HCT116 (cell line): Measurements from ENCODE around the gene RTN4. TPM values are rescaled to one million over a fixed set of nuclear protein-coding genes. Genes with fewer than 3 reads are reported as not detected.

Experiments
- ATAC-seq: fragments of 200-7000 bp; cut with Tn5 transposase; 2 replicates; pipeline ENCODE4 v1.9.1; 2020; ENCODE audit warnings: mild to moderate bottlenecking, moderate library complexity
- BruUV-seq: library from RNA; stranded (reverse); fragments of 400-500 nt; replicated peaks from 2 replicates; lab custom pipeline; 2021; lab: Mats Ljungman, UMichigan
- CTCF ChIA-PET: fragments of 300-600 bp; sonication (Branson Sonifier 250); formaldehyde crosslinking; loops from one replicate; lab custom pipeline; 2021; ENCODE audit warnings: antibody characterized with exemption; lab: Charles Lee
- POLR2A ChIA-PET: fragments of 300-600, 350-600 bp; sonication (Branson Sonifier 250); formaldehyde crosslinking; loops from one replicate; lab custom pipeline; 2021; ENCODE audit warnings: antibody characterized with exemption; lab: Charles Lee
- RAD21 ChIA-PET, 2 experiments: fragments of 300-600 bp; sonication (Branson Sonifier 250); formaldehyde crosslinking; loops; one replicate each; lab custom pipeline; 2023; ENCODE audit warnings: low total read pairs in 2 of 2; ENCODE audit not compliant: uncharacterized antibody in 2 of 2, unreplicated experiment in 2 of 2, low non-redundant PET in 1 of 2; lab: Charles Lee
- DNase-seq: peaks from one replicate; pipeline ENCODE4 v3.0.0-alpha.2; 2010; ENCODE audit warnings: low read depth, low spot score
- H2AFZ ChIP-seq: fragments of 200-600 bp; shearing (Covaris generic), sonication (generic); 2 replicates; pipeline ENCODE4 v1.6.1; 2017; ENCODE audit warnings: low read depth, mixed run types, mixed read lengths, antibody characterized with exemption, low read length; ENCODE audit not compliant: poor library complexity, severe bottlenecking
- H3K27ac ChIP-seq: 2 replicates; pipeline ENCODE4 v1.5.1; 2012; ENCODE audit warnings: low read depth, low read length
- H3K27me3 ChIP-seq: fragments of 200-600 bp; sonication (generic); 2 replicates; pipeline ENCODE4 v1.6.1; 2016; ENCODE audit warnings: mixed run types, low read length, mixed read lengths; ENCODE audit not compliant: insufficient read depth
- H3K36me3 ChIP-seq, 2 experiments: fragments of 200-500 bp in 1 of 2; fragments of 200-600 bp in 1 of 2; sonication (Bioruptor generic) in 1 of 2; sonication (generic) in 1 of 2; 2 replicates each; pipeline versions ENCODE4 v1.5.1 to v1.6.1; 2014 to 2016; ENCODE audit warnings: low read length in 2 of 2, inconsistent platforms in 1 of 2, mixed read lengths in 1 of 2, mixed run types in 1 of 2; ENCODE audit not compliant: insufficient read depth in 2 of 2, control insufficient read depth in 1 of 2
- H3K4me1 ChIP-seq, 2 experiments: fragments of 200-600 bp in 1 of 2; sonication (generic) in 1 of 2; 2 replicates each; pipeline versions ENCODE4 v1.5.1 to v1.6.1; 2012 to 2017; ENCODE audit warnings: low read length in 2 of 2, inconsistent platforms in 1 of 2, mild to moderate bottlenecking in 1 of 2, mixed read lengths in 1 of 2, mixed run types in 1 of 2, moderate library complexity in 1 of 2; ENCODE audit not compliant: insufficient read depth in 2 of 2, control insufficient read depth in 1 of 2
- H3K4me2 ChIP-seq: fragments of 200-600 bp; sonication (generic); 2 replicates; pipeline ENCODE4 v1.6.1; 2017; ENCODE audit warnings: mixed run types, low read length, mixed read lengths
- H3K4me3 ChIP-seq, 2 experiments: fragments of 200-600 bp in 1 of 2; sonication (generic) in 1 of 2; replicated peaks in 1 of 2; 2 replicates each; pipeline ENCODE4 v1.5.1; 2011 to 2016; ENCODE audit warnings: low read length in 2 of 2, control low read depth in 1 of 2, low read depth in 1 of 2, mild to moderate bottlenecking in 1 of 2, mixed read lengths in 1 of 2, mixed run types in 1 of 2
- H3K79me2 ChIP-seq: fragments of 200-600 bp; sonication (generic); 2 replicates; pipeline ENCODE4 v1.6.1; 2017; ENCODE audit warnings: mild to moderate bottlenecking, mixed run types, low read length, moderate library complexity, mixed read lengths; ENCODE audit not compliant: insufficient read depth
- H3K9ac ChIP-seq: fragments of 200-600 bp; sonication (generic); 2 replicates; pipeline ENCODE4 v1.6.1; 2016; ENCODE audit warnings: low read length, mixed read lengths
- H3K9me2 ChIP-seq: fragments of 200-600 bp; sonication (generic), shearing (Covaris generic); 2 replicates; pipeline ENCODE4 v1.6.1; 2017; ENCODE audit warnings: mixed run types, mild to moderate bottlenecking, moderate library complexity; ENCODE audit not compliant: insufficient read depth
- H3K9me3 ChIP-seq, 2 experiments: fragments of 200-500 bp in 1 of 2; fragments of 200-600 bp in 1 of 2; sonication (Bioruptor generic) in 1 of 2; sonication (generic) in 1 of 2; 2 replicates each; pipeline ENCODE4 v1.6.1; 2014 to 2017; ENCODE audit warnings: low read length in 2 of 2, mixed read lengths in 2 of 2, inconsistent platforms in 1 of 2, low read depth in 1 of 2, mild to moderate bottlenecking in 1 of 2, mixed run types in 1 of 2, moderate library complexity in 1 of 2; ENCODE audit not compliant: control insufficient read depth in 1 of 2, insufficient read depth in 1 of 2
- H4K20me1 ChIP-seq: fragments of 200-600 bp; sonication (generic), shearing (Covaris generic); 2 replicates; pipeline ENCODE4 v1.6.1; 2017; ENCODE audit warnings: mixed run types, mild to moderate bottlenecking, moderate library complexity; ENCODE audit not compliant: insufficient read depth
- CTCF ChIP-seq, 3 experiments: fragments of 200-600 bp in 1 of 3; sonication (generic) in 1 of 3; IDR thresholded peaks in 2 of 3; conservative IDR thresholded peaks in 1 of 3; 2 replicates each; pipeline ENCODE4 v1.5.1; 2012 to 2017; ENCODE audit warnings: low read depth in 2 of 3, low read length in 2 of 3, antibody characterized with exemption in 1 of 3, borderline replicate concordance in 1 of 3, control low read depth in 1 of 3, mild to moderate bottlenecking in 1 of 3, mixed read lengths in 1 of 3, mixed run types in 1 of 3, moderate library complexity in 1 of 3; ENCODE audit not compliant: insufficient read depth in 1 of 3
- EGR1 ChIP-seq: IDR thresholded peaks from 2 replicates; pipeline ENCODE4 v1.6.1; 2012; ENCODE audit warnings: low read depth
- ELF1 ChIP-seq: IDR thresholded peaks from 2 replicates; pipeline ENCODE4 v1.6.1; 2012; ENCODE audit warnings: low read depth, borderline replicate concordance
- EZH2 ChIP-seq: fragments of 200-600 bp; sonication (generic); IDR thresholded peaks from 2 replicates; pipeline ENCODE4 v1.6.1; 2017; ENCODE audit warnings: antibody characterized with exemption, mixed run types
- MAX ChIP-seq: IDR thresholded peaks from 2 replicates; pipeline ENCODE4 v1.6.1; 2012
- POLR2A ChIP-seq: IDR thresholded peaks from 2 replicates; pipeline ENCODE4 v1.7.0; 2011; ENCODE audit warnings: borderline replicate concordance; ENCODE audit not compliant: insufficient read depth, insufficient read length; ENCODE audit errors: extremely low read depth
- RAD21 ChIP-seq: IDR thresholded peaks from 2 replicates; pipeline ENCODE4 v1.6.1; 2012; ENCODE audit warnings: low read depth, mild to moderate bottlenecking
- REST ChIP-seq: IDR thresholded peaks from 2 replicates; pipeline ENCODE4 v1.6.1; 2012; ENCODE audit warnings: low read depth
- SIN3A ChIP-seq: IDR thresholded peaks from 2 replicates; pipeline ENCODE4 v1.6.1; 2012; ENCODE audit warnings: low read depth
- SRF ChIP-seq: IDR thresholded peaks from 2 replicates; pipeline ENCODE4 v1.6.1; 2012; ENCODE audit warnings: low read depth
- TCF7L2 ChIP-seq: IDR thresholded peaks from 2 replicates; pipeline ENCODE4 v1.7.0; 2011; ENCODE audit warnings: borderline replicate concordance, inconsistent platforms; ENCODE audit not compliant: insufficient read depth, insufficient read length; ENCODE audit errors: extremely low read depth
- ZNF274 ChIP-seq: fragments of 200-500 bp; sonication (Bioruptor generic); IDR thresholded peaks from 2 replicates; pipeline ENCODE4 v1.6.1; 2014; ENCODE audit warnings: mild to moderate bottlenecking, low read depth, low read length, inconsistent platforms
- intact Hi-C: fragments of 100-400 bp; cut with micrococcal nuclease; formaldehyde crosslinking; loops from 2 replicates; pipeline ENCODE4 v1.10.0; 2022
- total RNA-seq: library from RNA; stranded (reverse); gene quantifications from one replicate; pipeline ENCODE4 v1.2.1, GENCODE V29; 2021; ENCODE audit not compliant: unreplicated experiment

The RTN4 gene
- total RNA-seq, 1 experiment from 2014 or later, result 221 TPM

- intact Hi-C loops, result no loop called here
- H3K9me3 ChIP-seq, result no peaks in the 10 kb centered on the region
- no peaks in the 10 kb centered on the region for H4K20me1 ChIP-seq
- TF ChIP-seq MAX (no peak), CTCF (IDR thresholded peaks at IDR 0.05 in 2 of 3, conservative IDR thresholded peaks at IDR 0.05 in 1 of 3; ENCODE audit: borderline replicate concordance in 1 of 3, insufficient read depth in 1 of 3, low read depth in 2 of 3, low read length in 2 of 3) (no peak), ZNF274 (no peak), EZH2 (no peak)
- no peak overlapping the region for H2AFZ ChIP-seq
- no TSS peak for BruUV-seq
- no peak for ATAC-seq
- H3K4me2 ChIP-seq, result no peak overlapping the region
- H3K36me3 ChIP-seq, result 0 out of 4 replicates have a peak, but pooled peaks cover 0 to 3% of the 10 kb centered on the region in 2 experiments
- peaks cover 0 to 5% of the 10 kb centered on the region in 2 experiments; a peak in 1 of 4 replicates for H3K4me1 ChIP-seq
- no peaks in the 10 kb centered on the region for H3K27me3 ChIP-seq
- ChIA-PET CTCF (no interaction called here), POLR2A (no interaction called here), RAD21 (no interaction called here)
- no peak overlapping the region for H3K27ac ChIP-seq
- no peak overlapping the region for H3K4me3 ChIP-seq
- H3K79me2 ChIP-seq, result no peaks in the 10 kb centered on the region
- DNase-seq, result no peak
- no peak overlapping the region for H3K9ac ChIP-seq
- no peaks in the 10 kb centered on the region for H3K9me2 ChIP-seq
These were observed 86.0 kb downstream of the RTN4 start for GRCh38 chr2:54964271-54964670.

DNA sequence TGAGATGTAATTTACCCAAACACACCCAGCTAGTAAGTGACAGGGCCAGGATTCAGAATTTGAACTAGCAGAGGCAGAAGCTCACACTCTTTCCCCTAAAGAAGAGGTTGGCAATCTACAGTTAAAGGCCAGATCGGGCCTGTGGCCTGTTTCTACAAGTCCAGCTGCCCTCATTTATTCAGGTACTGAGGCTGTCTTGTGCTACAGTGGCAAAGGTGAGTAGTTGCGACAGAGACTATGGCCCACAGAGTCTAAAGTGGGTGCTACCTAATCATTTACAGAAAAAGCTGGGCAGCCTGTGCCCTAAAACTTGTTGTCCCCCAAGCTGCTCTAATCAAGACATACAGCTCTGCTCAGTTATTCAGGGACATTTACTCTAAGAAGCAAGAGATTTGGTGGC is 86.8 kb downstream of the RTN4 start:
- H3K4me3 ChIP-seq, result no peak overlapping the region
- H4K20me1 ChIP-seq, result no peaks in the 10 kb centered on the region
- ChIA-PET CTCF (no interaction called here), RAD21 (no interaction called here), POLR2A (no interaction called here)
- no peak for DNase-seq
- H3K4me1 ChIP-seq, result peaks cover 0 to 5% of the 10 kb centered on the region in 2 experiments; a peak in 1 of 4 replicates
- H3K27me3 ChIP-seq, result no peaks in the 10 kb centered on the region
- no peak overlapping the region for H3K27ac ChIP-seq
- no peak overlapping the region for H3K4me2 ChIP-seq
- no TSS peak for BruUV-seq
- 0 out of 4 replicates have a peak, but pooled peaks cover 0 to 3% of the 10 kb centered on the region in 2 experiments for H3K36me3 ChIP-seq
- H3K79me2 ChIP-seq, result no peaks in the 10 kb centered on the region
- intact Hi-C loops, result no loop called here
- ATAC-seq, result no peak
- no peaks in the 10 kb centered on the region for H3K9me2 ChIP-seq
- no peak overlapping the region for H2AFZ ChIP-seq
- H3K9ac ChIP-seq, result no peak overlapping the region
- H3K9me3 ChIP-seq, result no peaks in the 10 kb centered on the region
- no peak for TF ChIP-seq TCF7L2
- TF ChIP-seq RAD21, result no peak
- no peak for TF ChIP-seq POLR2A
- TF ChIP-seq ZNF274, result no peak
- no peak for TF ChIP-seq REST
- TF ChIP-seq SRF, result no peak
- no peak for TF ChIP-seq EGR1
- TF ChIP-seq ELF1, result no peak
- TF ChIP-seq SIN3A, result no peak
- no peak for TF ChIP-seq CTCF (IDR thresholded peaks at IDR 0.05 in 2 of 3, conservative IDR thresholded peaks at IDR 0.05 in 1 of 3; ENCODE audit: borderline replicate concordance in 1 of 3, insufficient read depth in 1 of 3, low read depth in 2 of 3, low read length in 2 of 3)
